ENCODE data around the gene PLXDC1. TPM values are rescaled to one million over a fixed set of nuclear protein-coding genes. Genes with fewer than 3 reads are reported as not detected.

PLXDC1 gene
- total and polyA plus RNA-seq, 2 of the 8 experiments (the other 6 are each of a cell fraction or from before 2014, with no cell fraction given) = 4.1 to 14.6 TPM

GRCh38 chr17:39062846-39063680 lies 88.4 kb downstream of the PLXDC1 start:
- no peak for FAIRE-seq
- no peak overlapping the region for H4K8ac ChIP-seq (ENCODE audit: extremely low read depth, insufficient read depth, low read length)
- no peak overlapping the region for H2AK5ac ChIP-seq (ENCODE audit: low read depth, low read length)
- 0 out of 2 replicates have a peak overlapping the region, but pooled peaks have one; percentile 40 for H2BK20ac ChIP-seq (ENCODE audit: low read length)
- H3K27me3 ChIP-seq (replicated peaks in 1 of 4; ENCODE audit: control insufficient read depth in 3 of 4, extremely low read depth in 1 of 4, insufficient read depth in 3 of 4, low read length in 3 of 4) = no peaks in the 10 kb centered on the region
- no peak overlapping the region for H3K27ac ChIP-seq (ENCODE audit: low read depth, low read length)
- H3K14ac ChIP-seq (ENCODE audit: insufficient read length) = no peak overlapping the region
- peaks cover 0 to 2% of the 10 kb centered on the region in 2 experiments for H4K20me1 ChIP-seq (replicated peaks in 1 of 2; ENCODE audit: control insufficient read depth in 1 of 2, insufficient read depth in 2 of 2, low read length in 2 of 2)
- no peak overlapping the region for H2BK120ac ChIP-seq (replicated peaks; ENCODE audit: low read depth, low read length)
- ChIA-PET POLR2A (ENCODE audit: partially characterized antibody) (interaction anchor here (0.5 to 2.9 kb wide), 4 partner anchors 8 to 17 kb away, joined by 3 to 8 read pairs (median 4); no protein-coding TSS in a partner anchor), CTCF (ENCODE audit: partially characterized antibody) (interaction anchor here (1.0 to 6.3 kb wide), 9 partner anchors 11 to 140 kb away, joined by 3 to 49 read pairs (median 6); partner anchors contain the start of gene PLXDC1)
- no peak overlapping the region for H4K5ac ChIP-seq (ENCODE audit: insufficient read length, low read depth, low read length)
- no peaks in the 10 kb centered on the region for H3K23me2 ChIP-seq (ENCODE audit: low read depth, low read length)
- H2AFZ ChIP-seq (ENCODE audit: low read length) = no peak overlapping the region
- no peaks in the 10 kb centered on the region for H3K36me3 ChIP-seq (ENCODE audit: control insufficient read depth in 2 of 4, insufficient read depth in 4 of 4, low read length in 3 of 4)
- H3K4ac ChIP-seq (replicated peaks; ENCODE audit: insufficient read length, low read depth, low read length) = no peak overlapping the region
- no peak overlapping the region for H2BK5ac ChIP-seq (ENCODE audit: low read depth, low read length)
- H3K79me1 ChIP-seq (ENCODE audit: low read depth, low read length) = no peaks in the 10 kb centered on the region
- H3K18ac ChIP-seq (ENCODE audit: extremely low read depth, low read length) = no peak overlapping the region
- no peak for DNase-seq (ENCODE audit: low read depth in 1 of 2, low spot score in 2 of 2)
- no peaks in the 10 kb centered on the region for H3K79me2 ChIP-seq (ENCODE audit: control insufficient read depth in 1 of 2, insufficient read depth in 2 of 2, low read length in 2 of 2)
- no peak overlapping the region for H3K9ac ChIP-seq (replicated peaks in 1 of 4; ENCODE audit: extremely low read depth in 1 of 4, low read depth in 3 of 4, low read length in 3 of 4)
- H3K4me1 ChIP-seq (replicated peaks in 1 of 4; ENCODE audit: control insufficient read depth in 3 of 4, insufficient read depth in 4 of 4, low read length in 3 of 4) = peaks cover 3 to 13% (median 9%) of the 10 kb centered on the region in 4 experiments; a peak in 6 of 7 replicates
- H2BK15ac ChIP-seq (ENCODE audit: low read length) = no peak overlapping the region
- no peaks in the 10 kb centered on the region for H3K9me3 ChIP-seq (ENCODE audit: insufficient read depth in 2 of 2, low read depth in 1 of 2, low read length in 1 of 2)
- no peak overlapping the region for H3K23ac ChIP-seq (ENCODE audit: insufficient read length)
- 72% methylated on average over 8 of the region's 8 CpGs; no CpG with 5 or more reads in 1 of the 2 experiments for WGBS, 2 experiments (ENCODE audit: extremely low coverage in 1 of 2, insufficient coverage in 1 of 2, insufficient read length in 1 of 2, insufficient replicate concordance in 2 of 2, low coverage in 1 of 2, low lambda C conversion rate in 2 of 2, missing lambda C conversion rate in 1 of 2)
- no peak overlapping the region for H4K91ac ChIP-seq (replicated peaks; ENCODE audit: insufficient read length, low read length)
- peak overlapping the region; percentile 81; the same call in 1 of the 2 replicates for H2BK12ac ChIP-seq (ENCODE audit: low read depth, low read length)
- H3K4me2 ChIP-seq (ENCODE audit: insufficient read depth in 1 of 2, low read depth in 2 of 2, low read length in 2 of 2) = peak overlapping the region; percentile 16 to 34; a peak in 2 of 4 replicates
- TF ChIP-seq RBBP5 (IDR thresholded peaks at IDR 0.05; ENCODE audit: borderline replicate concordance, low read depth, low read length) = no peak
- TF ChIP-seq SRF (IDR thresholded peaks at IDR 0.05; ENCODE audit: low read depth, low read length) = no peak
- TF ChIP-seq CHD1 (IDR thresholded peaks at IDR 0.05; ENCODE audit: low read depth, low read length) = no peak
- TF ChIP-seq RAD21 (IDR thresholded peaks at IDR 0.05 in 1 of 2, conservative IDR thresholded peaks at IDR 0.05 in 1 of 2; ENCODE audit: low read depth in 2 of 2, low read length in 2 of 2) = no peak
- no peak for TF ChIP-seq EZH2 (IDR thresholded peaks at IDR 0.05; ENCODE audit: low read depth, low read length, severe bottlenecking)
- TF ChIP-seq EGR1 (IDR thresholded peaks at IDR 0.05; ENCODE audit: borderline replicate concordance, low read depth, low read length) = no peak
- TF ChIP-seq POU5F1 (IDR thresholded peaks at IDR 0.05; ENCODE audit: low read depth, low read length) = no peak
- no peak for TF ChIP-seq SIX5 (IDR thresholded peaks at IDR 0.05; ENCODE audit: low read depth, low read length)
- TF ChIP-seq CBX8 (IDR thresholded peaks at IDR 0.05; ENCODE audit: borderline replicate concordance, low read depth, low read length) = no peak
- TF ChIP-seq PHF8 (conservative IDR thresholded peaks at IDR 0.05; ENCODE audit: low read depth, low read length) = no peak
- no peak for TF ChIP-seq TCF12 (IDR thresholded peaks at IDR 0.05; ENCODE audit: low read depth, low read length)
- peak overlapping the region in 1 of 4 experiments; percentile 18; a peak in 1 of 8 replicates for H3K4me3 ChIP-seq (ENCODE audit: extremely low read depth in 1 of 4, insufficient read depth in 2 of 4, low read depth in 3 of 4, low read length in 4 of 4)
- H3K56ac ChIP-seq (replicated peaks; ENCODE audit: insufficient read length, low read depth, low read length) = no peak overlapping the region

Data from H1 (cell line).